NCI-H2171 (cell line): ENCODE data around the gene SLC26A9.

Source experiments
- DNase-seq: peaks from one replicate; lab custom pipeline; 2025; lab: John Stamatoyannopoulos, UW

Gene SLC26A9

GRCh38 chr1:205972491-205973168, 29.4 kb upstream of the SLC26A9 start:
- DNase-seq: no peak

GRCh38 chr1:205972081-205972480, 28.8 kb upstream of the SLC26A9 start:
- DNase-seq: no peak

GRCh38 chr1:205971082-205971481, 27.8 kb upstream of the SLC26A9 start:
- no peak for DNase-seq

DNA sequence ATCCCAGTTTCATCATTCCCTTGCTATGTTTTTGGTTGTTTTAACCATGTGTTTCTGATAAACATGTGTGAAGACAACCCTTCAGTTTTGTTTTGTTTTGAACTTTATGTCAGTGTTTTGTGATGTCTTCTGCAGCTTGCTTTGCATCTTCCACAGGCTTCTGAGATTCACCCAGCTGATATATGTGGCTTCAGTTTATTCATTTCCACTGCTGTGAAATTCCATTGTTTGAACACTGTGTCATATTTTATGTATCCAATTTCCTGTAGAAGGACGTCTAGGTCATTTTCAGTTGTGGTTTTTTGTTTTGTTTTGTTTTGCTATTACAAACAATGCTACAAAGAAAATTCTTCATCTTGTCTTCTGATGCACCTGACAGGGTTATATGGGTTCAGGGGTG, 27.2 kb upstream of the SLC26A9 start:
- DNase-seq: no peak

DNA sequence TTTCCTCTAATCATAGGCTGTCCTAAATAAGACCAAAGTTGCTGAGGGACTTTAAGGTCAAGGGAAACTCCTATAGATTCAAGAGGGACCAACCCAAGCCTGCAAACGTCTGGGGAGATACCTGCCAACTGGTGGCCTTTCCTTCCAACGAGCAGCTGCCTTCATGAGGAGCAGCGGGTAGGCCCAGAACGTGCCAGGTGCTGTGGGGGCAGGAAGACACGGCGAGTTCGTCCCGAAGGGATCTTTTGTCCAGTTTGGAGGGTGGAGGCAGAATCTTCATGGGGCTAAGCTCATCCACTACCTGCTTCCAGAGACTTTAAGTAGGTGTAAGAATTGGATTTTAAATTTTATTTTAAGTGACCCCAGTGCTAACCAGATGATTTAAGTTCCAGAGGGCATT, 26.0 kb upstream of the SLC26A9 start:
- no peak for DNase-seq

GRCh38 chr1:205967554-205968335, 24.5 kb upstream of the SLC26A9 start:
- DNase-seq: no peak

- DNase-seq: no peak
Observed at GRCh38 chr1:205965036-205965884, 22.0 kb upstream of the SLC26A9 start.

DNA sequence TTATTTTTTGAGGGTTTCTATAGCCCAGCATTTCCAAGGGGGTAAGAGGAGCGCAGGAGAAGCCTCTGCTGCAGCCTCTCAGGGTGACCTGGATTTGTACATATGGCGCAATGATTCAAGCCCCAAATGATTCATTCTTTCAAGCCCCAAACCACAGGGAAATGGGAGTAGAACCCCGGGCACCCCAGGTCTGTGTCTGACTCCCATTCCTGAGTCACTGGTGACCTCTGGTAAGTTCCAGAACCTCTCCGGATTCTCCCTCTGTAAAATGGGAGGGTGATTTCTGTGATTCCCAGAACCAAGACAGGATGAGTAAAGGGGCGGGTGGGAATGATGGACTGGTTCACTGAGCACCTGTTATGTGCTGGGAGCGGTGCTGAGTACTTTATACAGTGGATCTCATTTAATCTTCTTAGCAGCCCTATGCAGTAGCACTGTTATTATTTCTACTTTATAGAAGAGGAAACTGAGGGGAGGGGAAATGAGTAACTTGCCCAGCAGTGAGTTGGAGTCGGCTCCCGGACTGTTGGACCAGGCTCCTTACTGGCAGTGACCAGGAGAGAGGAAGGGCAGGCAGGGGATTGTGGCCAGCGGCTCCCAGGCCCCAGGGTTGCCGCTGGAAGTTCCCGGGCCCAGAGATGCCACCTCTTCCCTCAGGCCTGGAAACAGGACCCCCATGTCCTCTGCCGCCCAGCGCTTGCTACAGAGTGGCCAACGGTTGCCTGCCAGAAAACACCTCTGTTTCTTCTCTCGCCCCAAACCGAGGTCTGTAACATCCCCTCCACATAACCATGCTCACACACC, 20.3 kb upstream of the SLC26A9 start:
- no peak for DNase-seq

- no peak for DNase-seq
Observed at GRCh38 chr1:205962821-205963221, 19.6 kb upstream of the SLC26A9 start.

- no peak for DNase-seq
Observed at GRCh38 chr1:205961991-205962820, 18.9 kb upstream of the SLC26A9 start.

GRCh38 chr1:205961405-205961804, 18.1 kb upstream of the SLC26A9 start:
- no peak for DNase-seq

DNA sequence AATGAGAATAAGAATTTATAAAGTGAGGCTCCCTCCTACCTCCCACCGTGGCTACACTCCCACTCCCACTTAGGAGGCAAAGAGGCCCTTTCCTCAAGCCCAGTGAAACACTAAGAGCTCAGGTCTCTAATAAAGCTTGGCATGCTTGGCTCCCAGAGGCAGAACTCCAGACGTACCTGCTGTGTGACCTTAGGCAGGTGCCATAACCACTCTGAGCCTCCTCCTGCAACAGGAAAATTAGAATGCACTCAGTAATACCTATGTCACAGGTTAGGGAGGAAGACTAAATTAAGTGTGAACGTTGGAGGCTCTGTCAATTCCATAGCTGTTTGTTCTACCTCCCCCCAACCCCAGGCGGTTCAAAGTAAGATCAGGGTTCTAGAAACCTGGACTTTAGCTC, 16.5 kb upstream of the SLC26A9 start:
- no peak for DNase-seq

DNA sequence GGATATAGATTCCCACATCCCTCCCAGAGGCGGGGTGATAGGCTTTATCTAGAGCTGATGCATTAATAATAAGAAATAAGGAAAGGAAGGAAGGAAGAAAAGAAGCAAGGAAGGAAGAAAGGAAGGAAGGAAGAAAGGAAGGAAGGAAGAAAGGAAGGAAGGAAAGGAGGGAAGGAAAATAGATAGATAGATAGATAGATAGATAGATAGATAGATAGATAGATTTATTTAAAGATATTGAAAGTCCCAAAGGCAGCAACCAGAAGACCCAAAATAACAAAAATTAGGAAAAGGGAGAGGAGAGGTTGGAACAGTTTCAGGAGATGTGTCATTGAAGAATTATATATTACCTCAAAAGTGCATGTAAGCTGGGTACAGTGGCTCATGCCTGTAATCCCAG, 12.2 kb upstream of the SLC26A9 start:
- DNase-seq: no peak

DNA sequence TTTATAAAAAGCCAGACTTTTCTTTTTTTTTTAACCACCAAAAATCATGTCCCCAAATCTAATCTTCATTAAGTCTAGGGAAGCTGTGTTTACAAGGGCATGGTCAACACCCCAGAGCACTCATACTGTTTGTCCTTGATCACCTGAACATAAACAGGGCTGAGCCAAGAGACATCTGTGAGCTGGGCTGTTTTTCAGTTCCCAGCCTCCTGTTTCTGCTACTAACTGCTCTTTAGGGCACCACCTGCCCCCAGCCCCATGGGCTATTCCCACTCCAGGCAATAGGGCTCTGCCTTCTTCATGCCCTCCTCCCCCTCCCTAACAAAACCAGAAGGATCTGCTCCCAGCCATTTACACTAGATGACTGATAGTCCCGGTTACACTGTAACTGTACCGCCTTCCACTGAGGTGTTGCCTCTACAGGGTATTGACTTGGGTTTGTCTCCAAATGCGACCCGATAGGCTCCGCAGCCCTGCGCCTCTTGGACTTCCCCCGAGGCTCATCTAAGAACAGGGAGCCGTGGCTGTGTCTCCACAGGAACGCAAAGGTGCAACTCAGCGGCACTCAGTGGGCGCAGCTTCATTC, 11.7 kb upstream of the SLC26A9 start:
- DNase-seq: no peak

DNA sequence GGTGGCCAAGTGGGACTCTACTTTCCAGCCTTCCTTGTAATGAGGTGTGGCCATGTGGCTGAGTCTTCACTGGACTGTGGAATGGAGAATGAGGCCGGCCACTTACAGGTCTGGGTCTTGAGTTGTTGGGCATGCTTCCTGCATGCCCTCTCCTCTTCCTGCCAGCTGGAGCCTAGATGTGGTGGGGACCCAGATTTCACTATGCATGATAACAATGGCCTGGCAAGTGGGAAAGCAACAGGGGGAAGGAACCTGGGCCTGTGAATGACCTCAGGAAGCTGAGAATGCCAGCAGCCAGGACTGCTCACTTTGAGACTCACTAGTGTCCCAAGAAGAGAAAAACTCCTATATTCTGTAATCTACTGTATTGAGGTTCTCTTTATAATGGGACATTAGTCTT, 8.5 kb upstream of the SLC26A9 start:
- DNase-seq: no peak

DNA sequence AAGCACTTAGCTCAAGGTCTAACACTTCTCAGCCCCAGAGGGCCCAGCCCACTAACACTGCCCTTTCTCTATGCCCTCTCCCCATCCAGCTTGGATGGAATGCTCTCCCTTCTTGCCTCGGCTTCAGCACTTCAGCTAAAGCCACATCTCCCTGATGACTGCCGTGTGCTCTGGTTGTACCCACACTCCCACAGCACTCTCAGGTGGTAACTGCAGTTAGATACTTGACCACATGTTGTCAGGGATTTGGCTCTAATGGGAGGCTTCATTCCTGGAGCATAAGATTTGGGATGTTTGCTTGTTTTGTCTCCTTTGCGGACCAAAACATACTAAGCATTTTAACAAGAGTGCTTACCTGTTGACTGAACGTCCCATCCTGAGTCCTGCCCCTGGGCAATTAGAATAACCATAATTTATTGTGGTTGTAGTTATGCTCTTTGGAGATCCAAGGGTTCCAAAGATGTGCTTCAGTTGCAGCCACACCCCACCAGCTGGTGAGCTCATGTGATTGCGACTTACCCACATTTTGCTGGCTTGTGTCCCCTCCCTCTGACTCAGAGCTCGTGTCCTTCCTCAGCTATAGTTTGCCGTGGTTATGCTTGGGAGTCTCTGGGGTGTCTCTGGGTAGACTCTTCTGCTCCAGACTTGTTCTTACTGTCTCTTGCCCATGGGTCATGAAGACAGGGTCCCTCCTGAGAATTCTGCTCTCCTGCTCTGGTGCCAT, 7.7 kb upstream of the SLC26A9 start:
- DNase-seq: no peak

DNA sequence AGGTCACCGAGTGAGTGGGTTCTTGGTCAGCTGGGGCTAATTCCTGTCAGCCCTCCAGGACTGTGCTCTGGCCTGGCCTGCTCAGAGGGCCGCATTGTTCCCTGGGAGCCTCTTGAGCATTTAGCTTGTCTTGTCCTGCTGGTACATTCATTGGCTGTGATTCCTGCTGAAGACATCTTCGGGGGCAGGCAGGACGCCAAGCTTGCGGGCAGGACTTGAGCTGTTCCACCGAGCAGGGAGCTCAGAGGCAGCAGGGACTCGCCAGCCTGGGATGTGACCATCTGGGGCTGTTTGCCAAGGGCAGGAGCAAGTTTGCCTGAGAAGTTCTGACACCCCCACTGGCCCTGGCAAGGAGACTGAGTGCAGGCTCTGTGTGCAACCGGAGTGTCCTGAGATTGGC, 7.0 kb upstream of the SLC26A9 start:
- no peak for DNase-seq

- DNase-seq: no peak
Observed at GRCh38 chr1:205949753-205950152, 6.5 kb upstream of the SLC26A9 start.

DNA sequence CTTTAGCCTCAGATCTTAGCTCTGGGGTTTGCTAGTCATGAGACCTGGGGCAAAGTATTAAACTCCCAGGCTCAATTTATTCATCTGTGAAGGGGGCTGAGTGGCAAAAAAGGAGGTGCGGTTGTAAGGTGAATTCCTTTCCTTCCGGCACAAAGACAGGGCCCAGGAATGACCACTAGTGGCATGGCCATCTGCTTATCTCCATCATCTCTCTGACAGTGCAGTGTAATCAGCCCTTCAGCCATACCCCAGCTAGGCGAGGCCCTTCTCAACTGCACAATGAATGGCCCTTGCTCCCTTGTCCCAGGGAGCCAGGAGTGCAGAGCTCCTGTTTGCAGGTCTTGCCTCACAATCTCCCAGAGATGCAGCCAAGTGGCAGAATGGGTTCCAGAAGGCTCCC, 5.6 kb upstream of the SLC26A9 start:
- no peak for DNase-seq

DNA sequence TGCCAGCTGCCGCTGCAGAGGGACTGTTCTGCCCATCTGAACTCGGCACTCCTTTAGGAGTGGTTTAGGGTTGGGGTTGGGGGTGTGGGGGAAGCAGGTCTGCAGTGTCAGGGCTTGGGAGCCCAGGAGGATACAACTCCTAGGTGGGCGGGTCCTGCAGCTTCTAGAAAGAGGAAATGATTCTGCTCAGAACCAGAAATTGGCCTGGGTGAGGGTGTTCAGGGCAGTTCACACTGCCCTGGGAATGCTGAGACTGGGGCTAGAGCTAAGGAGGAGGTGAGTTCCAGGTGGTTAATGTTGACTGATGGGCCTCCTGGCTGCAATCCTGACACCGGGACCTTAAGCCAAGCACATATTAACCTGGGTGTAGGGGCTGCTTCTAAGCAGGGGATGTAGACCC, 4.8 kb upstream of the SLC26A9 start:
- DNase-seq: no peak
